Measurements from ENCODE around the gene AURKAIP1.
"Not testable (repeated sequence)": the region's sequence is repeated elsewhere in the genome, so short reads cannot be mapped to it uniquely, and the experiment has no call there.

AURKAIP1 gene

GRCh38 chr1:1374929-1375662 is at the start of gene AURKAIP1:
TSS of gene AURKAIP1 (minus strand) at chr1:1375207. CDS start at chr1:1374756, 451 bp downstream.
- DNase-seq, result peak; percentile 99

DNA sequence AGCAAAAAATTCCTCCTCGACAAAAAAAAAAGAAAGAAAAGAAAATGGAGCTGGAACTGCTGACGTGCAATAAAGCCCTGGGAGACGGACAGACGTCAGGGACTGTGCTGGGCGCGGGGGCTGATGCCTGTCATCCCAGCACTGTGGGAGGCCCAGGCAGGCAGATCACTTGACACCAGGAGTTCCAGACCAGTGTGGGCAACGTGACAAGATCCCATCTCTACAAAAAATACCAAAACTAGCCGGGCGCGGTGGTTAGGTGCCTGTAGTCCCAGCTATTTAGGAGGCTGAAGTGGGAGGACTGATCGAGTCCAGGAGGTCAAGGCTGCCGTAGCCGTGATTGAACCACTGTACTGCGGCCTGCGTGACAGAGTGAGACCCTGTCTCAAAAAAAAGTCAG is 49.7 kb upstream of the AURKAIP1 start:
- DNase-seq, result no peak

GRCh38 chr1:1423245-1423597 is 48.2 kb upstream of the AURKAIP1 start:
- no peak for DNase-seq

GRCh38 chr1:1422465-1423244 is 47.6 kb upstream of the AURKAIP1 start:
- DNase-seq, result no peak

GRCh38 chr1:1421907-1422464 is 47.0 kb upstream of the AURKAIP1 start:
- DNase-seq, result no peak

GRCh38 chr1:1421147-1421906 is 46.3 kb upstream of the AURKAIP1 start, which contains the start of gene ANKRD65:
TSS of gene ANKRD65 (minus strand) at chr1:1421276. CDS start at chr1:1421005, 271 bp downstream.
- DNase-seq, result peak; percentile 81

DNA sequence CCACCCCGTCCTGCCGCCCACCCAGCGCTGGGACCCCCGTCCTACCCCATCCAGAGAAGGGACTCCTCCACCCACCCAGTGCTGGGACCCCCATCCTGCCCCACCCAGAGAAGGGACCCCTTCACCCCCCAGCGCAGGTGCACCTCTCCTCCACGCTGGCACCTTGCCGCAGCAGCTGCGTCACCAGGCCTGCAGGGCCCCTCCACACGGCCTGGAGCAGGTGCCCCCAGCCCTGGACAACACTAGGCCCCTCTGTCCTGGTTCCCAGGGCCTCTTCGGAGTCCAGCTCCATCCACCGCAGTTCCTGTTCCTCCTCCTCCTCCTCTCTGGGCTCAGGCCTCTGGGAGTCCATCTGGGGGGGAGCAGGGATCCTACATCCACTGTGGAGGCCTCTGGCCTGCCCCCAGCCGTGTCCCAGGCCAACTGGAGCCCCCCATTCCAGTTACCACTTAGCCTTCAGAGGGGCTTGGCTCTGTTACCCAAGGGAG is 45.7 kb upstream of the AURKAIP1 start:
- DNase-seq, result peak; percentile 39

DNA sequence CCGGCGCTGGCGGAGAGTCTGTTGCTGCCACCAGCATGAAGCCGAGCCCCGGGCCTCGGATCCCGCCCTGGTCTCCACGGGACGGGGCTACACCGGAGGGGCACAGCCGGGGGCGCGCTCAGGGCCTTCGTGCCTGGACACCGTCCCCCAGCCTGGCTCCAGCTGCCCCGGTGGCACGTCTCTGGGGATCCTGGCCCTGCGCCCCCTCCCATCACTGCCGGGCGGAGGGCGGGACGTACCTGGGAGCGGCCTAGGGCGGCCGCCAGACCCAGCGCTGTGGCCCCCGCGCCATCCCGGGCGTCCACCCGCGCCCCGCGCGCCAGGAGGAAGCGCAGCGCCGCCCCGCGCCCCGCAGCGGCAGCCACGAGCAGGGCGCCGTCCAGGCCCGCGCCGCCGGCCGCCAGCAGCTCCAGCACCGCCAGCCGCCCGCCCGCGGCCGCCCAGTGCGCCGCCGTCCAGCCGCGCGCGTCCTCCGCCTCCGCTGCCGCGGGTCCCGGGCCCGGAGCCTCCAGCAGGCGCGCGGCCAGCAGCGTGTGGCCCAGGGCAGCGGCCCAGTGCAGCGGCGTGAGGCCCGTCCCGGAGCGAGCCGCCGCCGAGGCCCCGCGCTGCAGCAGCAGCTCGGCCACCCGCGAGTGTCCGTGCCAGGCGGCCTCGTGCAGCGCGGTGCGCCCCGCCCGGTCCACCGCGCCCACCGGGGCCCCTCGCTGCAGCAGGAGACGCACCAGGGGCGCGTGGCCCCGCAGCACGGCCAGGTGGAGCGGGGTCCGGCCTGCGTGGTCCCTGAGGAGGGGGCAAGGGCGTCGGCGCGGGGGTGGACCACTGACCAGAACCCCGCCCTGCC is 45.0 kb upstream of the AURKAIP1 start:
- DNase-seq, result peak; percentile 15

DNA sequence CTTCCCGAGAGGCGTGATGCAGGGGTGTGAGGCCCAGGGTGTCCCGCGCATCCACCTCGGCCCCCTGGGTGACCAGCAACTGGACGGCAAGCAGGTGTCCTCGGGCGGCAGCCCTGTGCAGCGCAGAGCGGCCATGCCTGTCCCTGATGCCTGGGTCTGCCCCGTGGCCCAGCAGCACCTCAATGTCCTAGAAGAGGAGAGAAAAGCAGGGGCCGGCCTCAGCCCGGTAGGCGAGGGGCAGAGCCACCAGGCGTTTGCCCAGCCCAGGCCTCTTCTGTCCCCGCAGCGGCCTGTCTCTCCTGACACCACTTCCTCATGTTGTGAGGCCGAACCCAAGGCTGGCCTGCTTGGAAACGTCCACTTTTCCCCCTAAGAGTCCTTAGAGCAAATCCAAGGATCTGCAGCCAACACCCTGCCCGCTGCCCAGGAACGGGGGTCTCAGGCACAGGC is 44.4 kb upstream of the AURKAIP1 start:
- DNase-seq, result no peak

- DNase-seq, result no peak
Measured at GRCh38 chr1:1418464-1419362, 43.7 kb upstream of the AURKAIP1 start.

- not testable (repeated sequence) for DNase-seq
Measured at GRCh38 chr1:1417825-1418463, 42.9 kb upstream of the AURKAIP1 start.

DNA sequence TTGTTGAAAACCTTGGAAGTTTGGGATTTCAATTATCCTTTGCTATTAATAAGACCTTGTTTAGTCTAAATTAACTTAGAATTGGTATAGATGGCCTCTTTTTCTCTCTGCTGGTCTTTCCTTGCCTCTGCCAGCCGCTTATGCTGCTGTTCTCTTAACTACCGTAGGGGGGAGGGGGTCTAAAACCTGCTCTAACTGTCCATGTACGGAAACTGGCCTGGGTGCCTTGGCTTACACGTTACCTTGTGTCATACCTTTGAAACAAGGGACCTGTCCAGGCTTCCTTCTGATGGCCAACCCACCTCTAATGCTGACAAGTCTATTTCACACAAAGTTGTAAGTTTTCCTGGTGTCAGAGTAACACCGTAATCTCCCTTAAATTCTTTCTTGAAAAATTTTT is 42.4 kb upstream of the AURKAIP1 start:
- not testable (repeated sequence) for DNase-seq

DNA sequence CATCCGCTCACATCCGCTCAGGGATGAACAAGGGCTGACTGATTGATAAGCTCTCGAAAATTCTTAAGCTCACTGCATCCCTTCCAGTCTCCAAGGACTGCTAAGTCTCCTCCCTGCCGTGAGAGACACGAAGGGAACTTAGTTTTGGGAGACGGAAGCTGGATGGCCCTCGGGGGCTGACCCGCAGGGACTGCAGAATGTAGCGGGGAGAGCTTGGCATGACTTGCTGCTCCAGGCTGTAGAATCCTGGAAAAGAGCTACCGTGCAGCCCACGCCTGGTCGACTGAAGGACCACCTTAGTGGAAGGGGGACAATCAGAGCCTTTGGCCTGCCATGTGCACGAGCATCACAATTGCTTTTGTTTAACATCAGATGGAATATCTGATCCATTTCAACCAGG is 40.7 kb upstream of the AURKAIP1 start:
- no peak for DNase-seq

GRCh38 chr1:1412311-1412902 is 37.4 kb upstream of the AURKAIP1 start:
- not testable (repeated sequence) for DNase-seq

DNA sequence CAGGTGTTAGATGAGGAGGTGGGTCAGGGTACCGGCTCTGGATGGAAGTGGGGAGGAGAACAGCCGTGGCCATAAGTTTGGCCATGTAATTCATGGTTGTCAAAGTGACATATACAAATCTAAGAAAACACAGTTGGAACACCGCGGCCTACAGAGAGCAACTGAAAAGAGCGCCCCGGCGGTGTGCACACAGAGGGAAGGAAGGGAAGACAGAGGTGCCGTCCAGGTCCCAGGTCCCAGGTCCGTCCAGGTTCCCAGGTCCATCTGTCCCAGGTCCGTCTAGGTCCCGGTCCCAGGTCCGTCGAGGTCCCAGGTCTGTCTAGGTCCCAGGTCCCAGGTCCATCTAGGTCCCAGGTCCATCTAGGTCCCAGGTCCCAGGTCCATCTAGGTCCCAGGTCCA is 36.6 kb upstream of the AURKAIP1 start:
- no peak for DNase-seq

DNA sequence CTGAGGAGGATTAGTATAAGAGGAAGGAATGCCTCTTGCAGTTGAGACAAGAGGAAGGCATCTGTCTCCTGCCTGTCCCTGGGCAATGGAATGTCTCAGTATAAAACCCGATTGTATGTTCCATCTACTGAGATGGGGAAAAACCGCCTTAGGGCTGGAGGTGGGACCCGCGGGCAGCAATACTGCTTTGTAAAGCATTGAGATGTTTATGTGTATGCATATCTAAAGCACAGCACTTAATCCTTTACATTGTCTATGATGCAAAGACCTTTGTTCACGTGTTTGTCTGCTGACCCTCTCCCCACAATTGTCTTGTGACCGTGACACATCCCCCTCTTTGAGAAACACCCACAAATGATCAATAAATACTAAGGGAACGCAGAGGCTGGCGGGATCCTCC is 35.2 kb upstream of the AURKAIP1 start:
- DNase-seq, result not testable (repeated sequence)

- no peak for DNase-seq
Measured at GRCh38 chr1:1407636-1408318, 32.8 kb upstream of the AURKAIP1 start.

DNA sequence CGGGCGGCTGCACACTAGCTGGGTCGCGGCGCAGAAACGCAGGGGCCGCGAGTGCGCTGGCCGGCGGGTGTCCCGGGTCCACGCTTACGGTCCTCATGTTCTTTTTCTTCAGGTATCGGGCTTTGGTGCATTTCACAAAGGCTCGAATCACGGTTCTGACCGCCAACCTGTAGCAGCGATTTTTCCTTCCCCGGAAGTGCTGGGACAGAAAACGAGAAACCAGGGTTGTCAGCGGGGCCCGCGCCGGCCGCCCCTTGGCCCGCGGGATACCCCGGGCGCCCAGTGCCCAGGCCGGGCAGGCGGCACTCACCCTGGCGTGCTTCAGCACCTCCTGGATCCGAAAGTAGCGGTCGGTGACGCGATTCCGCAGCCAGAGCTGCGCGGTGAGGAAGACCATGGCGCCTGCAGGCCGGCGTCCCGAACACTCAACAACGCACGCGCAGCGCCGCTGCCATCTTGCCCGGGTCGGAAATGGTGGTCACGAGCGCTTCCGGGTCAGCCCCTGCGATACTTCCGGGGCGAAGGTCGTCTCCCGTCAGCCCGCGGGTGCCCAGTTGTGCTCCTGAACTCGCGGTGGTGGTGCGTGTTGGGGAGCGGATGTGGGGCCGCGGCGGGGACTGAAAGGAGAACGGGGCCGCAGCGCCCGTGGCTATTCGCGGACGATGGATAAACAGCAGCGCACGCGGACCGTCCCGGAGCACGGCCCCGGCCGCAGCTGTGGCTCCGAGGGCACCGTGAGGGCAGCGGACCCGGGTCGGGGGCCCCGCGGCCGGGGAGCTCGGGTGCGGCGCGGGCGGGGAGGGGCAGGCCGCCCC is 32.0 kb upstream of the AURKAIP1 start, which contains the start of gene MRPL20:
MRPL20 (minus strand) TSS at position 473 of the 815 bp plus-strand sequence; CDS start at position 397, 76 bp downstream.
- DNase-seq, result peak; percentile 87
